ENCODE results near the gene CYB5A.

DNA sequence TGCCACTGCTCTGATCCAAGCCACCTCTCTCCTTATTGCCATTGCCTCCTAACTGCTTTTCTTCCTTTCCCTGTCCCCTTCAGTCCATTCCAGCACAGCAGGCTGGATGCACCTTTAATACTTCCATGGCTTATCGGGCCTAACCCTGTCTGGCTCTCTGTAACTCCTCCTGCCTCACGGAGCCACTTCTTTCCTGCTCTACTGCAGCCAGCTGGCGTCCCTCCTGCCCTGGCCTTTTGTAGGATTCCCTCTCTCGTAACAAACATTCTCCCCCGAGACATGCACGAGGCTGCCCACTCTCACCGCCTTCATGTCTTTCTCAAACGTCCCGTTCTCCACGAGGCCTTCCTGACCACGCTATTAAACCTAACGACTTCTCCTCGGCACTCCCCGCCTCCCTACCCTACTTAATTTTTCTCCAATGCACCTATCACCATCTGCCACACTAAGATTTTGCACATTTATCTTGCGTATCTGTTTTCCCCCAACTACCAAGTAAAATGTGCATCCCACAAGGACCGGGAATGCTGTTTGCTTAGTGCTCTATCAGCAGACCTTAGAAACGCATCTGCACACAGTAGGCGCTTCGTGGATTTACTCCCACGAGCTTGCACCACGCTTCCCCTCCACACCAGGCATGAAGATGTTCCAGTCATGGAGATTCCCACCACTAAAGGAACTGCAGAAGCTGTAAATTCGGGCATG, 23.1 kb upstream of the CYB5A start:
- TF ChIP-seq POLR2A (IDR thresholded peaks at IDR 0.05), result no peak
- TF ChIP-seq, protein P1, sequence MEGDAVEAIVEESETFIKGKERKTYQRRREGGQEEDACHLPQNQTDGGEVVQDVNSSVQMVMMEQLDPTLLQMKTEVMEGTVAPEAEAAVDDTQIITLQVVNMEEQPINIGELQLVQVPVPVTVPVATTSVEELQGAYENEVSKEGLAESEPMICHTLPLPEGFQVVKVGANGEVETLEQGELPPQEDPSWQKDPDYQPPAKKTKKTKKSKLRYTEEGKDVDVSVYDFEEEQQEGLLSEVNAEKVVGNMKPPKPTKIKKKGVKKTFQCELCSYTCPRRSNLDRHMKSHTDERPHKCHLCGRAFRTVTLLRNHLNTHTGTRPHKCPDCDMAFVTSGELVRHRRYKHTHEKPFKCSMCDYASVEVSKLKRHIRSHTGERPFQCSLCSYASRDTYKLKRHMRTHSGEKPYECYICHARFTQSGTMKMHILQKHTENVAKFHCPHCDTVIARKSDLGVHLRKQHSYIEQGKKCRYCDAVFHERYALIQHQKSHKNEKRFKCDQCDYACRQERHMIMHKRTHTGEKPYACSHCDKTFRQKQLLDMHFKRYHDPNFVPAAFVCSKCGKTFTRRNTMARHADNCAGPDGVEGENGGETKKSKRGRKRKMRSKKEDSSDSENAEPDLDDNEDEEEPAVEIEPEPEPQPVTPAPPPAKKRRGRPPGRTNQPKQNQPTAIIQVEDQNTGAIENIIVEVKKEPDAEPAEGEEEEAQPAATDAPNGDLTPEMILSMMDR (IDR thresholded peaks at IDR 0.05), result no peak
